ENCODE data around the gene CILP2. TPM values are rescaled to one million over a fixed set of nuclear protein-coding genes. Genes with fewer than 3 reads are reported as not detected.

CILP2 gene
- total and polyA plus RNA-seq, 9 of the 15 experiments (the other 6 are each of a cell fraction or from before 2014, with no cell fraction given), result 0.04 to 0.35 (median 0.05) TPM; not detected in 2

- no peak for TF ChIP-seq RBM15 (IDR thresholded peaks at IDR 0.05; ENCODE audit: insufficient read depth, low read length)
- TF ChIP-seq HLTF (IDR thresholded peaks at IDR 0.05), result no peak
- no peak for TF ChIP-seq ARID4B (CRISPR knock-in tag; IDR thresholded peaks at IDR 0.05)
- TF ChIP-seq RAD21 (CRISPR knock-in tag; conservative IDR thresholded peaks at IDR 0.05 in 1 of 2, IDR thresholded peaks at IDR 0.05 in 1 of 2), result no peak
- TF ChIP-seq HNRNPLL (IDR thresholded peaks at IDR 0.05; ENCODE audit: low read depth, low read length, poor library complexity, severe bottlenecking), result no peak
- no peak for TF ChIP-seq TSHZ1 (CRISPR knock-in tag; IDR thresholded peaks at IDR 0.05)
- peak; percentile 81 for TF ChIP-seq BHLHE40 (IDR thresholded peaks at IDR 0.05; ENCODE audit: low read length)
- TF ChIP-seq, protein P1, sequence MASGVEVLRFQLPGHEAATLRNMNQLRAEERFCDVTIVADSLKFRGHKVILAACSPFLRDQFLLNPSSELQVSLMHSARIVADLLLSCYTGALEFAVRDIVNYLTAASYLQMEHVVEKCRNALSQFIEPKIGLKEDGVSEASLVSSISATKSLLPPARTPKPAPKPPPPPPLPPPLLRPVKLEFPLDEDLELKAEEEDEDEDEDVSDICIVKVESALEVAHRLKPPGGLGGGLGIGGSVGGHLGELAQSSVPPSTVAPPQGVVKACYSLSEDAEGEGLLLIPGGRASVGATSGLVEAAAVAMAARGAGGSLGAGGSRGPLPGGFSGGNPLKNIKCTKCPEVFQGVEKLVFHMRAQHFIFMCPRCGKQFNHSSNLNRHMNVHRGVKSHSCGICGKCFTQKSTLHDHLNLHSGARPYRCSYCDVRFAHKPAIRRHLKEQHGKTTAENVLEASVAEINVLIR (CRISPR knock-in tag; IDR thresholded peaks at IDR 0.05), result no peak
- TF ChIP-seq ILF3 (IDR thresholded peaks at IDR 0.05; ENCODE audit: borderline replicate concordance), result no peak
- no peak for TF ChIP-seq ZNF12 (CRISPR knock-in tag; IDR thresholded peaks at IDR 0.05)
- TF ChIP-seq SRSF3 (IDR thresholded peaks at IDR 0.05; ENCODE audit: insufficient read depth, low read length), result no peak
- no peak for TF ChIP-seq POLR3G (IDR thresholded peaks at IDR 0.05; ENCODE audit: extremely low read depth, insufficient read length, insufficient replicate concordance)
- TF ChIP-seq ZNF253 (CRISPR knock-in tag; conservative IDR thresholded peaks at IDR 0.05), result no peak
- no peak for TF ChIP-seq ATF1 (CRISPR knock-in tag; IDR thresholded peaks at IDR 0.05)
- peak; percentile 74 for TF ChIP-seq ATF1 (tag; IDR thresholded peaks at IDR 0.05)
- no peak for TF ChIP-seq CBX8 (IDR thresholded peaks at IDR 0.05; ENCODE audit: borderline replicate concordance, extremely low read depth, low read depth, low read length, poor library complexity, severe bottlenecking)
- no peak for TF ChIP-seq SP2 (IDR thresholded peaks at IDR 0.05; ENCODE audit: extremely low read depth, low read depth, low read length, poor library complexity, severe bottlenecking)
- no peak for TF ChIP-seq LCOR (CRISPR knock-in tag; IDR thresholded peaks at IDR 0.05)
These were observed 49.0 kb upstream of the CILP2 start (continued) for GRCh38 chr19:19488875-19489690.

All from K562 (cell line).